ENCODE results near the gene COL7A1.

DNA sequence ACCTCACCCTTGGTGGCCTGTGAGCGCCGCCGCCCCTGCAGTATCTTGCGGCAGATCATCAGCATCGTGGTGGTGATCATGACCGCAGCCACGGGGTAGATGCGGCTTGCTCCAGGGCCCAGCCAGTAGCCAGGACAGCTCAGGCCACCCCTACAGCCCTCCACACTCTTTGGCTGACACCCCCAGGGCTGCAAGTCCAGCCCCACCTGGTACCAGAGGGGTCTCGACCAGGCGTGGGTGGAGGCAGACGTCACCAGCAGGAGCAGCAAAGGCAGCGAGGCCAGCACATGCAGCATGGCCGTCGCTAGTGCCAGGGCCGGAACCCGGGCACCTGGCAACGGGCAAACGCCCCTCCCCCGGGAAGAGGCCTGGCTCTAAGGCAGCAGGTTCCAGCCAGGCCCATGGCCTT lies 26.3 kb upstream of the COL7A1 start, which contains the start of gene TMEM89:
- TF ChIP-seq, protein P1, sequence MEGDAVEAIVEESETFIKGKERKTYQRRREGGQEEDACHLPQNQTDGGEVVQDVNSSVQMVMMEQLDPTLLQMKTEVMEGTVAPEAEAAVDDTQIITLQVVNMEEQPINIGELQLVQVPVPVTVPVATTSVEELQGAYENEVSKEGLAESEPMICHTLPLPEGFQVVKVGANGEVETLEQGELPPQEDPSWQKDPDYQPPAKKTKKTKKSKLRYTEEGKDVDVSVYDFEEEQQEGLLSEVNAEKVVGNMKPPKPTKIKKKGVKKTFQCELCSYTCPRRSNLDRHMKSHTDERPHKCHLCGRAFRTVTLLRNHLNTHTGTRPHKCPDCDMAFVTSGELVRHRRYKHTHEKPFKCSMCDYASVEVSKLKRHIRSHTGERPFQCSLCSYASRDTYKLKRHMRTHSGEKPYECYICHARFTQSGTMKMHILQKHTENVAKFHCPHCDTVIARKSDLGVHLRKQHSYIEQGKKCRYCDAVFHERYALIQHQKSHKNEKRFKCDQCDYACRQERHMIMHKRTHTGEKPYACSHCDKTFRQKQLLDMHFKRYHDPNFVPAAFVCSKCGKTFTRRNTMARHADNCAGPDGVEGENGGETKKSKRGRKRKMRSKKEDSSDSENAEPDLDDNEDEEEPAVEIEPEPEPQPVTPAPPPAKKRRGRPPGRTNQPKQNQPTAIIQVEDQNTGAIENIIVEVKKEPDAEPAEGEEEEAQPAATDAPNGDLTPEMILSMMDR (IDR thresholded peaks at IDR 0.05): no peak
- no peak for TF ChIP-seq POLR2AphosphoS5 (IDR thresholded peaks at IDR 0.05)
- no peak for TF ChIP-seq POLR2A (IDR thresholded peaks at IDR 0.05)
